Activated naive CD4-positive, alpha-beta T cell treated with Interleukin-2 at 50 U/mL for 16 hours (primary cell): ENCODE results near the gene RBP2.

Experiments used
- DNase-seq: peaks from one replicate; pipeline ENCODE4 v3.0.0-alpha.2; 2020

RBP2 gene

DNA sequence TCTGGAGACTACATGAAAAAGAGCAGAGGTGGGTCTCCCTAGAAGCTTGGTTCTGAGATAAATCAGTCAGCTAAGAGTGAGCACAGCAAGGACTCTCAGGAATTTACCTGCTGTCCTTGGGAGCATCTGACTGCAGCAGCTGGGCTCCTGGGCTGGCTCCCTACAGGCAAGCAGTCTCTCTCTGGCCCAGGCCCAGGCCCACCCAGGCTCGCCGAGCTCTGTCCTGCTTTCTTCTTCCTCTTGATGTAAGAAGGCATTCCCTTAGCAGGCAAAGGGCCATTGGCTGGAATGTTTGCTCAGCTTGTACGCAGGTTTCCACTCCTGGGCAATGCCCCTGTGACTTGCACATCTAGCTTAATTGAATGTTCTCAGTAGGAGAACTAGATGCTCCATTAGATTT lies 4.3 kb upstream of the RBP2 start:
- no peak for DNase-seq

DNA sequence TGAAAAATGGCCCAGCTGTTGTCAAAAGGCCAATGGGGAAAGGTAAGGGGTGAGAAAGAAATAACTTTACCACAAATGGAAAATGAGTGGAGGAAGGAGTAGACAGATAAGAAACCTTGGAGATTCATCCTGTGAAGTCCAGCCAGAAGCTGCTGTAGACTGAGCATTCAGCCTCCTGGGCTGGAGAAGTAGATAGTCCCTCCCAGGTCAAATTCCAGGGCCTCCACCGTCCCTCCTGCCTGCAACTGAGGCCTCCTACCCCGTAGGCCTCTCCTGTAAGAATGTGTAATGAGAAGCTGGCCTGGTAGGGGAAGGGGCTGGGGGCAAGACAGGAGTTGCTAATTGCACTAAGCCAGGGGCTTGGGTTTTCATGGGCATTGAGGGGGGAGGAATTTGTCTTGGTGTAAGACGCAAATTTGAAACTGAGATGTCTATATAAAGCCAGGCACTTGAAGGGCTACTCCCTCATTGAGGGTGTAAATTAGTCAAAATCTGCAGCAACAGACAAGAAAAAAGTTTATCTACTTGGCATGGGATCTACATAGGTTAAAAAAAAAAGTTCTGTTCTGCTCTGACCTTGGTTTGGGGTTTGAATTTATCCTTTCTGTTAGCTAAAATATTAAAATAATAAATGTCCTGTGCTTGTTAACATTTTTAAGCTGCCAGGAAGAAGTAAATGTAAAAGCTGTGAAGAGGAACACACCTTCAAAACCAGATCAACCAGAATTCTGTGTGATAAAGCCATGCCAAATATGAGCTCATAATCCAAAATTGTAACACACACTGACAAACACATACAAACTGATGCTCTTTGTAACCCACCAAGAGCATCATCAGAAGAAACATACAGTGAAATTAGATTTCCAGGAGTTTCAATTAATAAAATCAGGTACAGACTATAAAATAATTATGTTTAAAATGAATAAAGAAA lies 1.7 kb upstream of the RBP2 start:
- no peak for DNase-seq

DNA sequence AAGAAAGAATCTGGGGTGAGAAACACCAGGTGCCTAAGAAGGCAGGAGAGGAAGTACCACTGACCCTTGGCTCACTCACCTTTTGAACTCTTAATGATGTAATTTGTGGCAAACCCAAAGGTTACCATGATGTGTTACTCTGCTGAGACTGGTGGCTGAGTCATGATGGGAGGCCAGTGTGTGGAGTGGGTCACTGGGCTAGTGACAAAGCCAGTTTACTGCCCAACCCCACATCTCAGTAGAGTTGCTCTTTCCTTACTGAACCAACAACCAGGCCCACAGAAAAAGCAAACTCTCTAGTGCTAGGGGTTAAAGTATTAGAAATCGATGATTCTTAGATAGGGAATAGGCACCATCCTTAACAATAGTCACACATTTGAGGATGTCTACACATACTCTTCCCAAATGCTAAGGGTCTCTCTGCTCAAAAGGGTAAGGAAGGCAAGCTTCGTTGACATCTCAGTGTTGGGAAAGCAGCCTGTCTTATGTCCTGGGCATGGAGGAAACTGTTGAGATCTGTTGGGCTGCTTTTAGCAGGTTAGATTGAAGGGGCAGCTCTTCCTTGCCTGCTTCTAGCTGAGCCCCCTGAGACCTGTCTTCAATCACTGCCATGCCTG lies 3.1 kb downstream of the RBP2 start:
- DNase-seq, result no peak

DNA sequence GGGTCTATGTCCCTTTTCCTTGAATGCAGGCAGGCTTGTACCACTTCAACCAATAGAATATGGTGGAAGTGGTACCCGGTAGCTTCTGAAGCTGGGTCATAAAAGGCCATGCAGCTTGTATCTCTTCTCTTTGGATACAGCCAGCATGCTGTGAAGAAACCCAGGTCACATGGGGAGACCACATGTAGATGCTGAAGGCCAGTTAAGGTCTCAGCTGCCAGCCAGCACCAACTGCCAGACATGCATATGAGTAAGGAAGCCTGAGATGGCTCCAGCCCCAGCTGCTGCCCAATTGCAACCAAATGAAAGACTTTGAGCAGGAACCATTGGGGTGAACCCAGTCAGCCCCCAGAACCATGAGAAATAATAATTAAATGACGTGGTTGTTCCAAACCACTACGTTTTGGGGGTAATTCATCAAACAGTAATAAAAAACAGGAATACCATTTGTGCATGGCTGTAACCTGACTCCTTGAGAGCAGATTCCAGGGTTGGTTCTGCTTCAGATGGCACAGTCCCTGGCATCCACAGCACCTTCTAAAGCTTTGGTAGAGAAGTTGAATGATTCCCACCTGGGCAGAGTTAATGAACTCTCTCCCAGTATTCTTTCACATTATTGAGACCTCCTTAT lies 3.8 kb downstream of the RBP2 start:
- no peak for DNase-seq

DNA sequence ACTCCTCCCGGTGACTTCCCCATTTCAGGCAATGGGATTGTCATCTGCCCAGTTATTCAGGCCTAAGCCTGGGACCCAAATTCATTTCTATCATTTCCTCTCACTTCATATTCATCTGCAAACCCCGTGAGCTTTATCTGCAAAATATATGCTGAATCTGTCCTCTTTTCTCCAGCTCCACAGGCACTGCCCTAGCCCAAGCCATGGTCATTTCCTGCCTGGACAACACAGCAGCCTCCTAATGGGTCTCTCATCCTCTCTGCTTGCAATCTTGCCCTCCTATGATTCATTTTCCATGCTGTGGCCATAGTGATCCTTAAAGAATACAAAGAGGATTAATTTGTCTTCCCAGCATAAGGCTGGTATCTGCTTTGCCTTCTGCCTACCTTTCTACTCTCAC lies 6.1 kb downstream of the RBP2 start:
- no peak for DNase-seq

DNA sequence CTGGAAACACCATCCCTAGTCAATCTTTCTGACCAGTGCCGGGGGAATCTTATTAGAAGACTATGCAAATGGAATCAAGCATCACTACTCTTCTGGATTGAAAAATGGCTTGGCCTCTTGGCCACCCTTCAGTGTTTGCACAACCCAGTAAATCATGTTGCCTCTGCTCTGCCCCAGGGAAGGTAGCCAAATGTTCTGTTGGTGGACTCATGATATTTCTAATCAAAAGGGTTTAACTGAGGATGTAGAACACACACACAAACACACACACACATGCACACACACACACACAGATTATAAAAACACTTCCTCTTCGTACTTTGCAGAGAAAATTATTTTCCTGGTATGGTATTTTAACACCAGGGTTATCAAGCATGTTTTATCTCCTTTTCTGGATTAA lies 7.9 kb downstream of the RBP2 start:
- no peak for DNase-seq

DNA sequence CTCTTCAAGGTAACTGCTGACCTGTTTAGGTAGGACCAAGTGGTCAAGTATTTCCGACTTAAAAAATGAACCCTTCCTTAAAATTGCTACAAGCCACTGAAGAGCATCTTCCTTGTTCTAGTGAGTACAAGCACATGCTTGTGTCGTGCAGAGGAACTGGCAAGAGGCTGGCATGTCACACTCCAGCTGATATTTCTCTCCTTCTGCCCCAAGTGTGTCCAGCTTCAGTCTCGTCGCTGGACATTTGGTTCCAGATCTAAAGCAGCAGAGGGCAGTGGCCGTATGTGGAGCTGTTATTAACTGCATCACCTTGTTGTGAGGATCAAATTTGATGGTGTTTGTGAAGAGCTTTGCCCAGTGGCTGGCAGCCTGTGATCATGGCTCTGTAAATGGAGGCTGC lies 10.0 kb downstream of the RBP2 start:
- DNase-seq, result no peak

DNA sequence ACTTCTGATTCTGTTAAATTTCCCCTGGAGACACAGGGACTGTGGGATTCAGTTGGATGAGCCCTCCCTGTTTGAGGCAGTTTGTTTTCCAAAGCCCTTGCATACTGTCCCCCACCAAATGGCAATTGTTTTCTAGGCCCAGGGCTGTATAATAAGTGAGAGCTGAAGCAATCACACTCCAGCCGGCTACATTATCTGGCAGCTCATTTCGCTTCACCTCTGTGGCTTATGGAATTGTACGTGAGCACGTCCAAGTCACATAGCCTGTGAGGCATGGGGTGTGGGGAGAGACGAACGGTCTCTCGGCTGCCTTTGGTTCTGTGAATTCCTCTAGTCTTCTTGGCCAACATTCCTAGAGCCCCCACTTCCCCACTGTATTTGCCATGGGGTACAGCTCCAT lies 10.7 kb downstream of the RBP2 start:
- no peak for DNase-seq

DNA sequence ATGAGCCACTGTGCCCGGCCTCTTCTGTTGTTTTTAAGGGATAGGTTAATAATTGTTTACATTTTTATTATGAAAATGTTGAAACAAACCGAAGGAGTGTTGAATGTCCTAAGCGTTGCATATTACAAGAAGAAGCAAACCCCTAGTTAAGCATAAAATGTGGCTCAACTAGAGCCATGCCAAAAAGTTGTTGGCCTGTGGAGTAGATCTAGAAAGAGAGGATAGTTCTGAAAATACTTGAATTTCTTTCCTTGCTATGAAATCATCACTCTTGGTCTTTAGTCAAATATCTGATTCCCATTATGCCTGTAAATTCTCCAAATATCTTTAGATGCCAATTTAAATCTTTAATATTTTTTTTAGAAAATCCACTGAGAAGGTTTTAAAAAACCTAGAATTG lies 12.8 kb downstream of the RBP2 start:
- DNase-seq, result no peak

DNA sequence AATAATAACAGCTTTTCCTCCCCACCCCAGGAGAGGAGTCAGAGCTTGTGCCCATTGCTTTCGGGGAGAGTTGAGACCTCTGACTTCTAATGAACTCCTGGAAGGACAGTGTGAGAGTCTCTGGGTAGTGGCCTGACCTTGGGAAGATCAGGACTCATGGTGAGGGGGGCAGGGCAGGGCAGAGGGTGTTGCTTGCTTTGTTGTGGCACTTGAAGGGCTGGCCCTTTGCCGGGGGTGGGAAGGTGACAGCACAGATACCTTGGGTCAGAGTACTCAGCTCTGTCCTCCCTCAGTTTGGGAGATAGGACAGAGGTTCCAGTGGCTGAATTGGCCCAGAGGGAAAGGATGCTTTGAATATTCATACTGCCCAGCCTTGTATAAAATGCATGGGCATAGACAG lies 15.8 kb downstream of the RBP2 start:
- no peak for DNase-seq

DNA sequence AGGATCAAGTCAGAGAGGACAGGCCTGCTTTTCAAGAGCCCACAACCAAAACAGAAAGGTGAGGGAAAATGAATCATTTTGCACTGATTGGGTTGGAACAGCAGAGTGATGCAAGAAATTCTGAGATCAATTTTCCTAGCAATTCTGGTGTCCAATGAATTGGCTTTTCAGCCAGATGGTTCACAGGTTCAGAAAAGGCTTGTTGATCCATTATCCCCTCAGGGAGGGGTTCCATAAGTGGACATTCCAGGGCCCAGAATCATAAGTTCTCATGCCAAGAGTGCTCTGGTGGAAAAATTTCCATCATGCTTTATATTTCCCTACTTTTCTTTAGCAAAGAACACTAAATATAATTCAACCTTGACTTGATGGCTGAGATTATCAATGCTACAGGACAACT lies 16.2 kb downstream of the RBP2 start:
- no peak for DNase-seq

DNA sequence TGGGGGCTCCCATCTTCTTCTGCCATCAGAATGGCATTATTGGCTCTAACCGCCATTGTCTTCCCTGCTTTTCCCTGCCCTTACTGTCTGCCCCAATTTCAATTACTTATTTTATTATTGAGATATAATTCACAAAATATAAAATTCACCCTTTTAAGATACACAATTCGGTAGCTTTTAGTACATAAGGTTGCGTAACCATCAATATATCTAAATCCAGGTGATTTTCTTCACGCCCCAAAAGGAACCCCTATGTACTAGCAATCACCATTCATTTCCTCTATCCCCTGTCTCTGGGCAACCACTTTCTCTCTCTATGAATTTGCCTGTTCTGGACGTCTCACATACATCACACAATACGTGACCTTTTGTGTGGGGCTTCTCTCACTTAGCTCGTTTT lies 18.0 kb downstream of the RBP2 start:
- DNase-seq, result no peak

DNA sequence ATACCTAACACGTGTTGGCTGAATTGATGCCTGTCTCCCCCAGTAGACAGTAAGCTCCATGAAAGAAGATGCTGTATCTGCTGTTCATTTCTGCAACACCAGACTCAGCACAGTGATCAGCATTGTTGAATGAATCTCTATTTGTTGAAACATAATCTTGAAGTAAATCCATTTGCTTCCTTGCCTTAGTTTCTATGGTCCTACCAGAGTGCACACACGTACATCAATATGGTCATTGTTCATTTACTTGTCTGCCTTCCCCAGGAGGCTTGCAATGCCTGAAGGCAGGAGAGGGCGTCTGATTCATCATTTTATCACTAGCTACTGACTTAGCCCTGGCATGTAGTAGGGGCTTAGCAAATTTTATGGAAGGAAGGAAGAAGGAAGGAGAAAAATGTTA lies 19.2 kb downstream of the RBP2 start:
- no peak for DNase-seq

DNA sequence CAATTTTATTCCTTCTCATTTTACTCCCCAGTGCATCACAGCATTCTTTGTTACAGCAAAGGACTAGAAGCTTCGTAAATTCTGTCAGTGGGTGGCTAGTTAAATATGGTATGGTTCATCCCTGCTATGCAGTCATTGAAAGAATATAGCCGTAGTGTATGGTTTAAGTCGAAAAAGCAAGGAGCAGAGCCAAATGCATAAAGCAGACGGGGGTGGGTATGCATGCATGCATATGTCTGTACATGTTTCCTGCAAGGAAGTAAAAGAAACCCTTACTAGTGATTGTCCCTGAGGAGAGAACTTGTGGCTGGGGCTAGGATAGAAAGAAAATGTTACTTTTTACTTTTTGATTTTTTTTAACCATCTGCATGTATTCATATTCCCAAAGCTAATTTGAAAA lies 19.9 kb downstream of the RBP2 start:
- no peak for DNase-seq

DNA sequence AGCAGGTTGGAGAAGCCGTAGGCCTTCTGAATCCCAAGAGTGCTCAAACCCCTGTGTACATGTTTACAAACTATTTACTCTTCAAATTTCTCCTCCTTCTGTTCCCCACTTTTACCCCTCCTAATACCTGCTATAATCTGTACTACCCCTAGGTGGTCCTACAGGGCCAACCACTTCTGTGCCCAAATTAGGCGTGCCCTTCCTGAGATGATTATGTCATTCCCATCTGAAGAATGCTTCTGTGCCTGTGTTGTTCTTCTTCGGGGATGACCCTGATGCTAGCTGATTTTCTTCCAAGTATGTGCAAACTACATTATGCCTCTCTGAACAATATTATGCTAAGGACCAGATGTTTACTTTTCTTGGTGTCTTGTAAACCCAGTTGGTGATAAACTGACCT lies 20.5 kb downstream of the RBP2 start:
- no peak for DNase-seq

DNA sequence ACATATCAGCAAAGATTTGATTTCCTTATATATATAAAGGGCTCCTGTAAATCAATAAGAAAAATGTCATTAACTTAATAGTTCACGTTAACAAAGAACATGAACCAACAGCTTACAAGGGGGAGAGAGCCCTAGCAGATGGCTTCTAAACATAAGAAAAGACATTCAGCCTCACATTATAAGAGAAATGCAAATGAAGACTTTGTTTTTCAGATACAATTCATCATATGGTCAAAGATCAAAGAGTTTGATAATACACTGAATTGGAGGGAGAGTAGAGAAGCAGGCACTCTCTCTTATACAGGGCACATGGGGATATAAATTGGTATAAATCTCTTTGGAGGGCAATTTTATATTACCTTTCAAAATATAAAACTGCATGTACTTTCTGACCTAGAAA lies 21.1 kb downstream of the RBP2 start:
- DNase-seq, result no peak

DNA sequence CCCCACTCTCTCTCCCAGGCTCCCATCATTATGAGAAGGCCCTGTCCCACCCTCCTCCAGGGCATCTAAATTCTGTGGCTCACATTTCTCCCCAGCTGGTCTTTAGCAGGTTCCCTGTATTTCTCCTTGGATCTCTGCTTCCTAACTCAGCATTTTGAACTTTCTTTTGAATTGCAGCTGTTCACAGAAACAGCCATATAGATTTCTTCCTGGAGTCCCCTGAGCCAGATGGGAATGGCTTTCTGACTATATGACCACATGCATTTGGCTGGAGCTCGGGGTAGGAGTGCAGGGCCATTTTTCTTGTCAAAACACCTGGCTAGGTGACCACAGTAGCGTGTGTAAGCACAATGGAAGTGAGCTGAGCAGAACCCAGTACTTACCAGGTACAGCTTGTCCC lies 22.0 kb downstream of the RBP2 start:
- DNase-seq, result no peak

DNA sequence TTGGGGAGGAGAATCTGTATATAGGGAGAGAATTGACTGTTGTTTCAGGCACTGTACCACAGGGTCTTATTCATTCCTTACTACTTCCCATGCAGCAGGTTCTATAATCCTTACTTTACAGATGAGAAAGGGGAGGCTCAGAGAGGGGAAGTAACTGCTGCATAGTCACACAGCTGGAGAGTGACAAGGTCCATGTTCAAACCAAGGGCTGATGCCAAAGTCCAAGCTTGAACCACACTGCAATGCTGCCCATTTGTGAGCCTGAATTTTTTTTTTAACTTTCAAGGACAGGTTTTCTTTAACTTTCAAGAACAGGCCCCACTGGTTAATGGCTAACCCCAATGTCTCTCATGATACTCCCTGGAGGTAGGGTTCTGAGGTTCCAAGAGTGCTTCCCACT lies 26.2 kb downstream of the RBP2 start:
- DNase-seq, result no peak

DNA sequence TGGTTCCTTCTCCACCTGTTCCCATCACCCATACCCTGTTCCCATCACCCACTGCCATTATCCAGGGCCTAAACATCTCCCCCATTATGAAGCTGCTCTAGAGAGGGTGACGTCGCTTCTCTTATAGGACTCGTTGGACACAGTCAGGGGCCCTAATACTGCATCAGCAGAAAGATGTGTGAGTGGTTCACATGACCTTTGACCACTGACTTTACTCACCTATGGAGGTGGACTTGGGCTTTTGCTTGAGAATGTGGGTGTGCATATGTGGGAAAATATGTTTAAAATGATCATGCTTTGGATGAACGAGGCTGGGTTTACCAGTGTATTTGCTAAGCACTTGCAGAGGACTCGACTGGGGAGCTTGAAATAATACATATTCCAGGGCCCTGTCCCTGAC lies 26.8 kb downstream of the RBP2 start:
- DNase-seq, result no peak

DNA sequence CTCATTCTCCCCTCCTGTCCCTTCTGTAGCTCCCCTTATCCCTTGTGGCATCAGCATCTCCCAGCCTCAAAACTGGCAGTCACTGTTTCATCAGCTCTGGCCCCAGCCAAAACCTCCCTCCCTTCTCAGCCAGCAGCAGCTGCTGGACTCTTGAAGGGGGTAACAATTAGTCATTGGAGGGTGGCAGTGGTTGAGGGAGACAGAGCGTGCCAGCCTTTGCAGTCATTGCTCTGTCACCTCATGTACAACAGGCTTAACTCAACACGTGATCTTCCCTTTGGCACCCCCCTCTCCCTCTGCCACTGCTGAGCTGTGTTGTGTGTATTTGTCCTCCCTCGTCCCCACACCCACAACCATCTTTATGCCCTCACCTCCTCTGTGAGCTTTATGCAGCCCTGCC lies 28.2 kb downstream of the RBP2 start:
- DNase-seq, result no peak

DNA sequence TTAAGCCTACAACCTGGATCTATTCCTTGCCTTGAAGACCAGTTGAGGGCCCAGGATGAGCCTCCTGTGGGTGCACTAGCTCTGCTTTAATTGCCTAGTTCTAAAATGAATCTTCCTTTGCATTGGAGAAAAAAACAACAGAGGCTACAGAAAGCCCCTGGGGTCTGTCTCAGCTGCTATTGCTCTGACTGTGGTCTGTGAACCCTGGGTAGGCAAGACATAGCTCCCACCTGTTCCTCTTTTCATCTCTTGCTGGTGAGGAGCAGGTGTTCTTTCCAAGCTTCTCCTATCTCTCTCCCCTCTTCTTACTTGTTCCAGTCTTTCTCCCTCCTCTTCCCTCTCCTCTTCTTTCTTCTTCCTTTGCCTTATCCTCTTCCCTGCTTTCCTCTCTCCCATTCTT lies 28.8 kb downstream of the RBP2 start:
- DNase-seq, result no peak

DNA sequence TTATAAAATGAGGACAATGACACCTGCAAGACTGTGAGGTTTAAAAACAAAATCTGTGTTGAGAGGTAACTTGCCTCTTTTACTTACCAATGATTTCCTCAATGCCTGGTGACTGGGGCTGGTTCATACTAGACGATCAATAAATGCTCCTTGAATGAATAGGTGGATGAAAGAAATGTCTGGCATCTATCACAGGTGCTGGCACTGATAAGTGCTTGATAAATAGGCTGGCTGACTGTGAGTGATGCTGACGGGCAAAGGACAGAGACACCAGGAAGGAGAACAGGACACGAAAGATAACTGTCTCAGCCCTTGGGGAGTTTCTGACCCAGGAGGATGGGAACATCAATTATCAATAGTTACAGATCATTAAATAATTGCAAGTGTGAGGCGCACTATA lies 31.9 kb downstream of the RBP2 start:
- DNase-seq, result no peak

DNA sequence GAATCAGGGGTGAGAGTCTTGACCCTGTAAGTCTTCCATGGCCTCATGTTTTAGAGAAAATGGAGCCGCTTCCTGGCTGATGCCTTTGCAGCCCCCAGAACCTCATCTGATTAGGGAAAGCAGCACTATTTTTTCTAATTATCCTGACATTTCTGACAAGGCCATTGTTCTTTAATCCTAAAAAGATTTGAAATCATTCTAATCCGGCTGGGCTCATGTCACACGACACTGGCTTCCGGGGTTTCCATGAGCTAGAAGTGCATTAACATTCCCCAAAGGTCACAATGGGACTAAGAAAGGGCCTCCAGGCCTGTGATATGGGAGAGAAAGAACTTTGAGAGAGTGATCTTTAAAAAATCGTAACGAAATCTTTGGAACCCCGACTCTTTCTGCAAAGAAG lies 33.1 kb downstream of the RBP2 start:
- no peak for DNase-seq

DNA sequence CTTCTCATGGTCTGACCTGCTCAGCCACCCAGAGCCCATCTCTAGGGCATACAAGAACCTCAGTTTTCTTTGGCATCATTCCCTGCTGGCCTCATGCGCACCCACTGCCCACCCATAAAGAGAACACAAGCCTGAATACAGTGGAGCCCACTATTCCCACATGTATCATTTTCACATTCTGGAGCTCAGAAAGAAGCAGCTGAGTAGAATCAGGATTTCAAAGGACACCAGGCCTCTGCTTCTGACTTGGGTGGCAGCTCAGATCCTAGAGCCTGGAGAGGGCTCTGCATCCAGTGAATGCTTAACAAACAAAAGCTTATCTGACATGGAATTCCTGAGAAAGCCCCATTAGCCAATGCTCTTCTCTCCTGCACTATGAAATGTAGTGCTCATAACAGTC lies 34.7 kb downstream of the RBP2 start:
- no peak for DNase-seq
